DMS53 treated with DMSO at 0.1 percent for 48 hours (cell line): ENCODE data around the gene SSR2.

Source experiments
- DNase-seq: peaks from one replicate; lab custom pipeline; 2025; ENCODE audit not compliant: unreplicated experiment; lab: John Stamatoyannopoulos, UW

Gene SSR2

DNA sequence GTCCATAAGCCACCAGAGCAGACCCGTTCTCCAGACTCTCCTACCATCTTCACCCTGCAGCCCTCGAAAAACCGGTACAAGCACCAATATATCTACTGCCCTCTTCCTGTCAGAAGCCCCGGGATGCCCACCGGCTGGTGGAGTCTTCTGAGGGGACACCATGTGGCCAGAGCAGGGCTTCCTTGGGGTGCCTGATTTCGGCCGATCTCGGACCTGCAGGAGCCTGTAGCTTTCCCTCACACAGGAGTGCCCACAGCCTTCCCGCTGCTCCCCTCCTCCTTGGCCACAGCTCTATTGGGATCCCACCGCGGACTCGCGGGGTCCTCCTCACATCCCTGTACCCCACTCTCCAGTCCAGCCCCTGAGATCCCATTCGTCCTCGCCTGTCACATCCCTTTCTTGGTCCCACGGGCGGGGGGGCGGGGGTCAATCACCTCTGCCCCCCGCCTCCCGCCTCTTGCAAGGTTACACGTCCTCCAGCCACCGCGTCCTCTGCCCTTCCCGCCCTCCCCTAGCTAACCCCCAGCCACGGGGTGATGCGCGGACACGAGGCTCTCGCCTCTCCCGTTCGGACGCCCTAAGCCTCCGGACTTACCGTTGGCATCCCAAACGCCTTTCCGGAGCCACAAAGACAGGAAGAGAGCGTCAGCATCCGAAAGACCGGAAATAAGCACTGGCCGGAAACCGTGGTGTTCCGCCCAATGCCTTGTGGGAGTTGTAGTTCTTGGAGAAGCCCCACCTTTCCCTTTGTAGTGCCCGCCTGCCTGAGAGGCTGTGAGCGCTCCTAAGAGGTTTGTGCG, at the start of gene SSR2:
SSR2 (minus strand) TSS at position 659 of the 800 bp plus-strand sequence. CDS start 784 bp downstream, outside the sequence.
- DNase-seq: peak; percentile 91

DNA sequence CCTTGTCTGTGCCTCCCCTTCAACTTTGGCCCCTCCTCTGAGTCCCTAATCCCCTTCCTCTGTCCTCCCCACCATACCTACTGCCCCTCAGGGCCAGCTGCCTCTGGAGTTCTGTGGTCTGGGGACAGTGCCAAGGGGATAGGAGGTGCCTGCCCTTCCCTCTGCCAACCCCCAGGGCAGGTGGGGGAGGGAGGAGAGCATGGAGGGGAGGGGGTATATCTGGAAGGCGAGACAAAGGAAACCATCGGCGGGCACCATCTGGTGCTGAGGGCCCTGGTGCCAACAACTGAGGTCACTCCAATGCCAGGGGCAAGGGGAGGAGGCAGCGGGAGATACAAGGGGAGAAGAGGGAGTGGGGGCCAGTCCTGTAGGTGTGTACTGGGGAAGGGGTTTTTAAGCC, 49.8 kb upstream of the SSR2 start:
- DNase-seq: no peak

DNA sequence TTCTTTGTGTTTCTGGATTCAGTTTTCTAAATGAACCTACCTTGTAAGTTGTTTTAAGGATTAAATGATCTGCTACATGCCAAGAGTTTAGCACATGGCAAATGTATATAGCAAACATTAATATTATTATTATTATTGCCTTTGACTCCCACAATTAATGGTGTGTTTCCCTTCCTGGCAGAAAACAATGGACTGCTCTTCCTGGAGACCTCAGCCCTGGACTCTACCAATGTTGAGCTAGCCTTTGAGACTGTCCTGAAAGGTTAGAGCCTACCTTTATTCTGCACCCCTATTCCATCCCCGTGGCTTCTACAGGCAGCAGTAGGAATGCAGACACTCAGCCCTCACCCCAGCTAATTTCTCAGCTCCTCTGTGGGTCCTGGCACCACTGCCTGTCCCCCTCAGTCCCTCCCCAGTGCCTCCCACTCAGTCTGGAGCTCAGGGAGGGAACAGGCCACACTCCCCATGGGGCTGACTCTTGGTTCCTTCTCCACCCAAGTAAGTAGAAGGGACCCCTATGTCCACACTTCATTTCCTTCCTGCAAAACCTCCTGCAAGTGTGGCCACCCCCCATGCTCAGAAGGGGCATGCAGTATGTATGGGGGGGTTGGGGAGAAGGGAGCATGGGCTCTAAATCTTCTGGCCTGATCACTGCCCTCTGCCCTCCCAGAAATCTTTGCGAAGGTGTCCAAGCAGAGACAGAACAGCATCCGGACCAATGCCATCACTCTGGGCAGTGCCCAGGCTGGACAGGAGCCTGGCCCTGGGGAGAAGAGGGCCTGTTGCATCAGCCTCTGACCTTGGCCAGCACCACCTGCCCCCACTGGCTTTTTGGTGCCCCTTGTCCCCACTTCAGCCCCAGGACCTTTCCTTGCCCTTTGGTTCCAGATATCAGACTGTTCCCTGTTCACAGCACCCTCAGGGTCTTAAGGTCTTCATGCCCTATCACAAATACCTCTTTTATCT, 49.0 kb upstream of the SSR2 start:
- no peak for DNase-seq

DNA sequence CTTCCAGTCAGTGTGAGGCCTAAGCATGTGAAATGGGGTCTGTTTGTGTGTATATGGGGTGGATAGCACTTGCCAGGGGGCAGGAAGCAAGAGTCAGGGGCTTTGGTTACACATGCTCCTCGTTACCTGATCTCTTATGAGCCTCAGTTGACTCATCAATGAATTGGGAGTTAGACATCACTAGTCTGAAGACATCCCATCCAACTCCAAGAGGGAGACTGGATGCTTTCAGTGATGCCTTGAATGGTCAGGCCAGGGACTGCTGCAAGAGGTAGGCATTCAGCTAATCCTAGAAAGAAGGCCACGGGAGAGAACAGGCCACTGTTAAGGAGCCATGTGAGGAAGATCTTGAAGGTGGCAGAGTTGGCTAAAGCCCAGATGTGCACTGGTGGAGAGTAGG, 46.5 kb upstream of the SSR2 start:
- DNase-seq: no peak

DNA sequence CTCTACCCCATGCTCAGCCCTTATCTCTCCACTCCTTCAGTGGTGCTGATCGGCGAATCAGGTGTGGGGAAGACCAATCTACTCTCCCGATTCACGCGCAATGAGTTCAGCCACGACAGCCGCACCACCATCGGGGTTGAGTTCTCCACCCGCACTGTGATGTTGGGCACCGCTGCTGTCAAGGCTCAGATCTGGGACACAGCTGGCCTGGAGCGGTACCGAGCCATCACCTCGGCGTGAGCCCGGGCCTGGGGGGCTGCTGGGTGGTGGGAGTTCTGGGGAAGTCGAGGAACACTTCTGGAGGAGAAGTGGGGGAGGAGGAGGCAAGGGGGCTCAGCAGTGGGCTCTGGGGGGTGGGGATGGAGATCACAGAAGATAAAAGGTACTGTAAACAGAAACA, 45.1 kb upstream of the SSR2 start:
- DNase-seq: no peak

DNA sequence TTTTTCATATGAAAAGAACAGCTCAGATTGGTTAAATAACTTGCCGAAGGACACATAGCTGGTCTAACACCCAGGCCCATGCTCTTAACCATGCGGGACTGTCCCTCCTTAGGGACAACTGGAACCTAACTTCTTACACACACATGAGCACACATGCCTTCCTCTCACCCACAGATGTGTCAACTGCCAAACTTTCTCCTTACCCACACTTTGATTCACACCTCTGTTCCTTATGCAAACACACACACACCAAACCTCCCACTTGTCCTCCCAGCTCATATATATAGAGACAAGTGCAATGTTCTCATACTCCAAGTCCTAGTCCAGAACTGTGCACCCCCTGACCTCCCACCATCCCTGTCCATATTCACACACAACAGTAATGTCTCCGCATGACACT, 44.5 kb upstream of the SSR2 start:
- DNase-seq: no peak

DNA sequence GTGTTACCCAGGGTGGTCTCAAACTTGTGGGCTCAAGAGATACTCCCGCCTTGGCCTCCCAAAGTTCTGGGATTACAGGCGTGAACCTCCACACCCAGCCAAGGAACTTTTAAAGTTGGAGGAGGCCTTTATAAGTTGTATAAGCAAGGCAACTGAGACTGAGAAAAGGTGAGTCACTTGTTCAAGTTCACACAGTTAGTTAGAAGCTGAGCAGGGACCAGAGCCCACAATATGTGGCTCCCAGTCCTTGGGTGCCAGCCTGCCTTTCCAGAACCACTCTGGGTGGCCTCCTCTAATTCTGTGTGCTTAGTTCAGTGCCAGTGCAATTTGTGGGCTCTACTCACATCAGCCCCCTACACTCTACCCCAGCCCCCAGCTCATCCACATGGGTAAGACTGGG, 43.9 kb upstream of the SSR2 start:
- no peak for DNase-seq

DNA sequence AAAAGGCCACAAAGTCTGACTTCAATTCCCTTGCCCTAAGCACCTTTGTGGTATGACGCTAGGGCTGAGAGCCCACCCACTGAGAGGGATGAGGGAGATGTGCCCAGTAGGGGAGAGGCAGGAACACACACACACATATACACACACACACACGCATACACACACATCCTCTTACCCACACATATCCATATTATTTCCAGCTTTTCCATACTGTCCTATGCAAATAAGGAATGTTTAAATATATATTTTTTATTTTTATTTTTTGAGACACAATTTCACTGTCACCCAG, 43.2 kb upstream of the SSR2 start:
- DNase-seq: no peak

DNA sequence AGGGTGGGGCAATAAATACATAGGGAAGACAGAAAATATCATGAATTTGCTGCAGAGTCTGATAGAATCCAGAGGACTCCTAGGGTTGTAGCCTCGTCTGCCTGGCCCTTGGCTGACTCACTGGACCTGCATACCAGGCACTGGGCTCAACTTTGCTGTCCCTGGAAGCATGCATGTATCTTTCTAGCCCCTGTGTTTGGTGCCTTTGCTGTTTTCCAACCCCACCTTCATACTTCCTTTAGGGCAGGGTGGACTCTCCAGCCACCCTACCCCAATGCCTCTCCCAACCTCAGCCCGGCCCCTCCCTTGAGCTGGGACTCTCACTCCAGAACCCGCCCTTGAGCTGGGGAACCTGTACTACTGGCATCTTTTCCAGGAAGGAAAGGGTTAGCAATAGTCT, 41.4 kb upstream of the SSR2 start:
- no peak for DNase-seq

DNA sequence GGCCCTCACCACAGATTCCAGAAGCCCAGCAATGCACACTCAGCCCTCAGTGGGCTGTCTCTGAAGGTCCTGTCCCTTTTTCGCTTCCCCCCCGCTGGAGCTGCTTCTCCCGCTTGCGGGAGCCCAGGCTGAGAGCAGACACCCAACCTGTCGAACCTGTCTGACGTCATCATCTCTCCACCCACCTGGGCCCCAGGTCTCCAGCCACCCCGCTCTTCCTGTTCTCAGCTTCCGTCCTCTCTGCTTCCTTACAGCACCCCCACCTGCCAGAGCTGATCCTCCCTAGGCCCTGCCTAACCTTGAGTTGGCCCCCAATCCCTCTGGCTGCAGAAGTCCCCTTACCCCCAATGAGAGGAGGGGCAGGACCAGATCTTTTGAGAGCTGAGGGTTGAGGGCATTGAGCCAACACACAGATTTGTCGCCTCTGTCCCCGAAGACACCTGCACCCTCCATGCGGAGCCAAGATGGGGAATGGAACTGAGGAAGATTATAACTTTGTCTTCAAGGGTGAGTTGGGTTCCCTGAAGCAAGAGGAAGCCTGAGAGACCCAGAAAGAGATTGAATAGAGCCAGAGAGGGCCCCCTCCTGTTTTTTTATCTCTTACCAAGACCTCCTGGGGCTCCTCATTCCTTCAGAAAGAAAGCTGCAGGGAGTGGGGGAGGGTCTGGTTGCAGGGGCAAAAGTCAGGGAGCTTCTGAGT, 40.3 kb upstream of the SSR2 start, which contains the start of gene RAB25:
RAB25 (plus strand) TSS at position 224 of the 700 bp plus-strand sequence; CDS start at position 465, 241 bp downstream.
- peak; percentile 92 for DNase-seq

DNA sequence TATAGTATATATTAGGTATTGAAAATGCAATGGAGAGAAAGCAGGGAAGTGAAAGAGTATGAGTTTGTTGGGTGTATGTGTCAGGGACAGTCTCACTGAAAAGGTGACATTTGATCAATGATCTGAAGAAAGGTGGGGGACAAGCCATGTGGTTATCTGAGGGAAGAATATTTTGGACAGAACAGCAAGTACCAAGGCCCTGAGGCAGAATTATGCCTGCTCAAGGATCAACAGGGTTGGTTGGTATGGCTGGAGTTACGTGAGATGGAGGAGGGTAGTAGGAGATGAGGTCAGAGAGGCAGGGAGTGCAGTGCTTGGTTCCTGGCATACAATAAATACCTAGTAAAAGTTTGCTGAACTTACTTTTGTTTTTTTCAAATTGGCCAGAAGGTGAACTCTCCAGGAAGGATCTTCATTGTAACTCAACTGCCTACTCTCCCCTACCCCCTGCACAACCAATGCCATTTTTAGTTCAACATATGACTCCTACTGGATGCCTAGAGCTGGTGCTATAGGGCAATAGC, 35.6 kb upstream of the SSR2 start:
- no peak for DNase-seq

DNA sequence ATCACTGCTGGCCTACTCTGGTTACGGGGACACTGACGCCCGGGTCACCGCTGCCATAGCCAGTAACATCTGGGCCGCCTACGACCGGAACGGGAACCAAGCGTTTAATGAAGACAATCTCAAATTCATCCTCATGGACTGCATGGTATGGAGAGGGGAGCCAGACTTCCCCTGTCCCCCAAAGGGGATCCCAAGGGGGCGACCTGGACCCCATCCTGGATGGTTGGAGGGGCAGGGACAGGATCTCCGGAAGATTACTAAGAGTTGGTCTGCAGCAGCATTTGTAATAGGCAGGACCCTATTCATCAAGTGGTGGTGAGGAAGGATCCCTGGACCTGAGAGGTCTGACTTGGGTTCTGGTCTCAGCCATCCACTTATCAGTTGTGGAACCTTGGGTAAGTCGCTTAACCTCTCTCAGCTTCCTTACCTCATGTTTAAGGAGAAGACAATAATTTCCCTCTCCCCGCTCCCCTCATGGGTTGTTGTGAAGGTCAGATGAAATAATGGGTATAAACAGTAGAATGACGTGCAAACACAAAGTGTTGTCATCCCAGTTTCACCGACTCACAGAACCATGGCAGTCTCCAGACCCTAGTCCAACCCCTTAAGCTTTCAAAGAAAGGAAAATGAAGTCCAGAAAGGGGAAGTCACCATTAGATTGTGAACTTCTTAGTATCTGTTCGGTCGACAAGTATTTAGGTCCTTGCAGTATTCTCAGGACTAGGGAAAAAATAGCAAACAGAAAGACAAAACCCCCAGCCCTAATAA, 34.7 kb upstream of the SSR2 start:
- no peak for DNase-seq

DNA sequence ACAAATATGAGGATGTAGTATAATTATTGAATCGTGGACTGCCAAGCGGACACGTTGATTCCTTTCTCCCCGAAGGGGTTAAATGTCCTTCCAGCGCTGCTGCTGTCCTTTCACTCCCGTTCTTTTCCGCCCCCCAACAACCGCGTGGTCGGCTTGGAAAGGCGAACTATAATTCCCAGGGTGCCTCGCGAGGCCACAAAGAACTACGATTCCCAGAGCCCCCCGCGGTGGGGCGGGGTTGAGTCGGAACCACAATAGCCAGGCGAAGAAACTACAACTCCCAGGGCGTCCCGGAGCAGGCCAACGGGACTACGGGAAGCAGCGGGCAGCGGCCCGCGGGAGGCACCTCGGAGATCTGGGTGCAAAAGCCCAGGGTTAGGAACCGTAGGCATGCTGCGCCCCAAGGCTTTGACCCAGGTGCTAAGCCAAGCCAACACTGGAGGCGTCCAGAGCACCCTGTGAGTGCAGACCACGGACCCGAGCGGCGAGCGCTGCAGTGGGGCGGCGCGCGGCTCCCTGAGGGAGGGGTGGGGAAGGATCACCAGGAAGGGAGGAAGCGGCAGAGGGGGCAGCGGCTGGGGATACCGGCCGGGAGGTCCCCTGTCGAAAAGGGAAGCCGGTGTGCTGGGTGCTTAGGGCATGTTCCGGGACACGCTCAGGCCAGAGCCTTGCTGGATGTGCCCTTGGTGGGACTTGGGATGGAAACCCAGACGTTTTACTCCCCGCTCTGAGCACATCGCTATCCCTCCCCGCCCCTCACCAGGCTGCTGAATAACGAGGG, 33.9 kb upstream of the SSR2 start, which contains the start of gene LAMTOR2:
LAMTOR2 (plus strand) TSS at position 283 of the 781 bp plus-strand sequence; CDS start at position 391, 108 bp downstream.
- DNase-seq: peak; percentile 96

DNA sequence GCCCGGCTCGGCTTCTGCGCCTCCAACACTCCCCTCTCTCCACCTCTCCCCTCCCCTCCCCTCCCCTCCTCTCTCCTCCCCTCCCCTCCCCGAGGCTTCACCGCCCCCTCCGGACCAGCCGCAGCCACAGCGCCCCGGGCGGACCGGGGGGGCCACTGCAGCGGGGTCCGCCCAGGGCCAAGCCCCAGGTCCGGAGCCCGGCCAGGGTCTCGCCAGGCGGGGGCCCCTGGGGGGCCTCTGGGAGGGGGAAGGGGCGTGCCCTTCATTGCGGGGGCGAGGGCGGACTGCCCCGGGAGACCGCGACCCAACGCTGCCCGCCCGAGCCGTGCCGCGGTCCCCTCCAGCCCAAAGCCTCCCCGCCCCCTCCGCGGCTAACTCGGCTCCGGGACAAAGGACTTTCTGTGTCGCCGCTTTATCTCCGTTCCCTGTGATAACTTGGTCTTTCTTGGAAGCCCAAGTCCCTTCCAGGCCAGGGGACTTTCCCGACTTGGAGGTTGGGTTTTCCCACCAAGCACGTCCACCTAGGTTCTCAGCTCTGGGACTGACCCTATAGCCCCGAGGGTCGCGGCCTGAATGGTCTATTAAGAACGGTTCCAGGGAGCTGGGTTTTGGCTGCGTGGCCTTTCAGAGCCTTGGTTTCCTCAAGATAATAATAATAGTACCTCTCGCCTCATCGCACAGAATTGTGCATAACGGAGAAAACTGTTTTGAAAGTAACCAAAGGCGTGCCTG, 33.2 kb upstream of the SSR2 start, which contains the start of gene UBQLN4:
UBQLN4 (minus strand) TSS at position 31 of the 732 bp plus-strand sequence. CDS start 97 bp downstream, outside the sequence.
- peak; percentile 68 for DNase-seq

DNA sequence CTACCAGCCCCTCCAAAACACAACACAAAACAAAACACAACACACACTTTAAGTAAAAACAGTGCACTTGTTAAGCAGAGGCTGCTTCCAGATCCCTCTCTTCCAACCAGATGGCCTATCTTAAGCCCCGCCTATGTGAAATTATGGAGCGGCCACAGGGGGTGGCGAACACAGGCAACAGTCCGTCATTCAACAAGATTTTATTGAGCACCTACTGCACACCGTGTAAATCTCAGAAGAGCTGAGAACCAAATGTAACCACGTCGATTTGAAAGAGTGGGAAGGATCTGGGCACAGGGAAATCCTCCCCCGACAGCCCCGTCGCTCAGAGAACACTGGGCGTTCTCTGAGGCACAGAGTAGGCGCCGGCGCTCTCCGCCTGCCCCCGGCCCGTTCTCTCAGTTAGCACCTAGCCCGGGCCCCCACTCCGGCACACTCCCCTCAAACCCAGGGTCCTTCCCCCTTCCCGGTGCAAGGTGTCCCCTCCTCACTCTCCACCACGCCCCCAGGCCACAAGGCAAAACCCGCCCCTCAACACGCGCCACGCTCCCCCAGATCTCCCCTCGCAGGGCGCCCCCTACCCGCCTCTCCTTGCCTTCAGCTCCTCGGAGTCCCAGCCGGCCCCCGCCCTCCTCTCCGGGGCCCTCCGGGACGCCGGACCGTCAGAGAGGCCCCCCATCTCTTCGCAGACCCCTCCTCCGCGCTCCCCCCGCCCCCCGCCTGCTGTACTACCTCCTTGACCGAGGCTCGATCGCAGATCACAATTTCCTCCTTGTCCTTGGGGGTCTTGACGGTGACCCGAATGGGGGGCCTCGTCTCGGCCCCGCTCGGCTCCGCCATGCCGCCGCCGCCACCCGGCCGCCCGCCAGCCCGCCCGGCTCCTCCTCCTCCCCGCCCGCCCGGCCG, 32.4 kb upstream of the SSR2 start:
- DNase-seq: peak; percentile 67

DNA sequence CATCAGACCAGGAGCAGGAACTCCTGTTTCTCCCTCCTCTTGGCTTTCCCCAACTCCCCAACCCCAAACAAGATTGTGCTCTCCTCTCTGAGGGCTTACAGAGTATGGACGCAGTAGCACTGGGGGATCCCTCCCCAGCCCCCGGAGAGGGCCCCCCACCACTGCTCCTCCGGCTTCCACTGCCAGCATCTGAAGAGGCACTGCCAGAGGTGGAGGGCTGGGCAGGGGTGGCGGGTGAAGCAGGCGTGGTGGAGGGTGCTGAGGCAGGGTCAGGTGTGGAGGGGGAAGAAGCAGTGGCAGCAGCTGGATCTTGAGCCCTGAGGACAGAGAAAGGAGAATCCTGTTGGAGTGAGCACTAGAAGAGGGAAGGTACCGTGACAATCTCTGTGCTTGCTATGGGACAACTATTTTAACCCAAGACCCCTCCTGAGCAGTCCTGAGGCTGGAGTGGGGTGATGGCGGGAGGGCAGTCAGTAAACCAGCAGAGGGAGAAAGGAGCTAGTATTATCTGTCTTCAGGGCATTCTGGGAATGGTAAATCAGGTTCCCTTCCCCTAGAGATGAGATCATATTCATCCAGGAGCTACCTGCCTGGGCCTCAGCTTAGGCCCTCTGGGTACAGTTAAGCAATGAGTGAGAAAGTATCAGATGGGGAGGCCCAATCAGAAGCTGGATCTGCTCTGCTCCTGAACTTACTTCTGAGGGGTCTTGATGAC, 30.4 kb upstream of the SSR2 start:
- no peak for DNase-seq

DNA sequence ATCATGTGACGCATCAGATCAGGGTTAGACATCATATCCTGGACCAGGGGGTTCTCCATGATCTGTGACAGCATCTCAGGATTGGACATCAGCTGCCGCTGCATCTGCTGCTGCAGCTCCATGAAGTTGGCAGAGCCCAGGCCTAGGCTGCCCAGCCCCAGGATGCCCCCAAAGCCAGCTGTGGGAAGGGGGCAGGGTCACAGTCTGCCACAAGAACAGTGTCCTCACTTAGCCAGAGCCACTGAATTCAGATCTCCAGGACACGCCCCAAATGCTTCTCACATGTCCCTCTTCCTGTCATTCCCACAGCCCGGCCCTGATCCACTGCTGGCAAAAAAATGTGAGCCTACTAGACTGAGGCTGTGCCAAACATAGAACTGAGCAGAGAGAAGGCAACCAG, 29.6 kb upstream of the SSR2 start:
- no peak for DNase-seq
